HCT116 (cell line): ENCODE measurements around the gene UMAD1. TPM values are rescaled to one million over a fixed set of nuclear protein-coding genes. Genes with fewer than 3 reads are reported as not detected.

Source experiments
- ATAC-seq: fragments of 200-7000 bp; cut with Tn5 transposase; 2 replicates; pipeline ENCODE4 v1.9.1; 2020; ENCODE audit warnings: mild to moderate bottlenecking, moderate library complexity
- BruUV-seq: library from RNA; stranded (reverse); fragments of 400-500 nt; replicated peaks from 2 replicates; lab custom pipeline; 2021; lab: Mats Ljungman, UMichigan
- CTCF ChIA-PET: fragments of 300-600 bp; sonication (Branson Sonifier 250); formaldehyde crosslinking; loops from one replicate; lab custom pipeline; 2021; ENCODE audit warnings: antibody characterized with exemption; lab: Charles Lee
- POLR2A ChIA-PET: fragments of 300-600, 350-600 bp; sonication (Branson Sonifier 250); formaldehyde crosslinking; loops from one replicate; lab custom pipeline; 2021; ENCODE audit warnings: antibody characterized with exemption; lab: Charles Lee
- RAD21 ChIA-PET, 2 experiments: fragments of 300-600 bp; sonication (Branson Sonifier 250); formaldehyde crosslinking; loops; one replicate each; lab custom pipeline; 2023; ENCODE audit warnings: low total read pairs in 2 of 2; ENCODE audit not compliant: uncharacterized antibody in 2 of 2, unreplicated experiment in 2 of 2, low non-redundant PET in 1 of 2; lab: Charles Lee
- DNase-seq: peaks from one replicate; pipeline ENCODE4 v3.0.0-alpha.2; 2010; ENCODE audit warnings: low read depth, low spot score
- H2AFZ ChIP-seq: fragments of 200-600 bp; shearing (Covaris generic), sonication (generic); 2 replicates; pipeline ENCODE4 v1.6.1; 2017; ENCODE audit warnings: low read depth, mixed run types, mixed read lengths, antibody characterized with exemption, low read length; ENCODE audit not compliant: poor library complexity, severe bottlenecking
- H3K27ac ChIP-seq: 2 replicates; pipeline ENCODE4 v1.5.1; 2012; ENCODE audit warnings: low read depth, low read length
- H3K27me3 ChIP-seq: fragments of 200-600 bp; sonication (generic); 2 replicates; pipeline ENCODE4 v1.6.1; 2016; ENCODE audit warnings: mixed run types, low read length, mixed read lengths; ENCODE audit not compliant: insufficient read depth
- H3K36me3 ChIP-seq, 2 experiments: fragments of 200-500 bp in 1 of 2; fragments of 200-600 bp in 1 of 2; sonication (Bioruptor generic) in 1 of 2; sonication (generic) in 1 of 2; 2 replicates each; pipeline versions ENCODE4 v1.5.1 to v1.6.1; 2014 to 2016; ENCODE audit warnings: low read length in 2 of 2, inconsistent platforms in 1 of 2, mixed read lengths in 1 of 2, mixed run types in 1 of 2; ENCODE audit not compliant: insufficient read depth in 2 of 2, control insufficient read depth in 1 of 2
- H3K4me1 ChIP-seq, 2 experiments: fragments of 200-600 bp in 1 of 2; sonication (generic) in 1 of 2; 2 replicates each; pipeline versions ENCODE4 v1.5.1 to v1.6.1; 2012 to 2017; ENCODE audit warnings: low read length in 2 of 2, inconsistent platforms in 1 of 2, mild to moderate bottlenecking in 1 of 2, mixed read lengths in 1 of 2, mixed run types in 1 of 2, moderate library complexity in 1 of 2; ENCODE audit not compliant: insufficient read depth in 2 of 2, control insufficient read depth in 1 of 2
- H3K4me2 ChIP-seq: fragments of 200-600 bp; sonication (generic); 2 replicates; pipeline ENCODE4 v1.6.1; 2017; ENCODE audit warnings: mixed run types, low read length, mixed read lengths
- H3K4me3 ChIP-seq, 2 experiments: fragments of 200-600 bp in 1 of 2; sonication (generic) in 1 of 2; replicated peaks in 1 of 2; 2 replicates each; pipeline ENCODE4 v1.5.1; 2011 to 2016; ENCODE audit warnings: low read length in 2 of 2, control low read depth in 1 of 2, low read depth in 1 of 2, mild to moderate bottlenecking in 1 of 2, mixed read lengths in 1 of 2, mixed run types in 1 of 2
- H3K79me2 ChIP-seq: fragments of 200-600 bp; sonication (generic); 2 replicates; pipeline ENCODE4 v1.6.1; 2017; ENCODE audit warnings: mild to moderate bottlenecking, mixed run types, low read length, moderate library complexity, mixed read lengths; ENCODE audit not compliant: insufficient read depth
- H3K9ac ChIP-seq: fragments of 200-600 bp; sonication (generic); 2 replicates; pipeline ENCODE4 v1.6.1; 2016; ENCODE audit warnings: low read length, mixed read lengths
- H3K9me2 ChIP-seq: fragments of 200-600 bp; sonication (generic), shearing (Covaris generic); 2 replicates; pipeline ENCODE4 v1.6.1; 2017; ENCODE audit warnings: mixed run types, mild to moderate bottlenecking, moderate library complexity; ENCODE audit not compliant: insufficient read depth
- H3K9me3 ChIP-seq, 2 experiments: fragments of 200-500 bp in 1 of 2; fragments of 200-600 bp in 1 of 2; sonication (Bioruptor generic) in 1 of 2; sonication (generic) in 1 of 2; 2 replicates each; pipeline ENCODE4 v1.6.1; 2014 to 2017; ENCODE audit warnings: low read length in 2 of 2, mixed read lengths in 2 of 2, inconsistent platforms in 1 of 2, low read depth in 1 of 2, mild to moderate bottlenecking in 1 of 2, mixed run types in 1 of 2, moderate library complexity in 1 of 2; ENCODE audit not compliant: control insufficient read depth in 1 of 2, insufficient read depth in 1 of 2
- H4K20me1 ChIP-seq: fragments of 200-600 bp; sonication (generic), shearing (Covaris generic); 2 replicates; pipeline ENCODE4 v1.6.1; 2017; ENCODE audit warnings: mixed run types, mild to moderate bottlenecking, moderate library complexity; ENCODE audit not compliant: insufficient read depth
- ATF3 ChIP-seq: IDR thresholded peaks from 2 replicates; pipeline ENCODE4 v1.6.1; 2012
- EZH2 ChIP-seq: fragments of 200-600 bp; sonication (generic); IDR thresholded peaks from 2 replicates; pipeline ENCODE4 v1.6.1; 2017; ENCODE audit warnings: antibody characterized with exemption, mixed run types
- EZH2phosphoT487 ChIP-seq: fragments of 200-600 bp; IDR thresholded peaks from 2 replicates; pipeline ENCODE4 v1.6.1; 2018; ENCODE audit warnings: antibody characterized with exemption, borderline replicate concordance
- JUND ChIP-seq: IDR thresholded peaks from 2 replicates; pipeline ENCODE4 v1.6.1; 2012
- POLR2AphosphoS5 ChIP-seq: IDR thresholded peaks from 2 replicates; pipeline ENCODE4 v1.6.1; 2011; ENCODE audit warnings: mild to moderate bottlenecking, low read depth, low read length, moderate library complexity
- RAD21 ChIP-seq: IDR thresholded peaks from 2 replicates; pipeline ENCODE4 v1.6.1; 2012; ENCODE audit warnings: low read depth, mild to moderate bottlenecking
- REST ChIP-seq: IDR thresholded peaks from 2 replicates; pipeline ENCODE4 v1.6.1; 2012; ENCODE audit warnings: low read depth
- SP1 ChIP-seq: IDR thresholded peaks from 2 replicates; pipeline ENCODE4 v1.6.1; 2012; ENCODE audit warnings: low read depth
- TCF7L2 ChIP-seq: IDR thresholded peaks from 2 replicates; pipeline ENCODE4 v1.7.0; 2011; ENCODE audit warnings: borderline replicate concordance, inconsistent platforms; ENCODE audit not compliant: insufficient read depth, insufficient read length; ENCODE audit errors: extremely low read depth
- ZNF274 ChIP-seq: fragments of 200-500 bp; sonication (Bioruptor generic); IDR thresholded peaks from 2 replicates; pipeline ENCODE4 v1.6.1; 2014; ENCODE audit warnings: mild to moderate bottlenecking, low read depth, low read length, inconsistent platforms
- intact Hi-C: fragments of 100-400 bp; cut with micrococcal nuclease; formaldehyde crosslinking; loops from 2 replicates; pipeline ENCODE4 v1.10.0; 2022
- total RNA-seq: library from RNA; stranded (reverse); gene quantifications from one replicate; pipeline ENCODE4 v1.2.1, GENCODE V29; 2021; ENCODE audit not compliant: unreplicated experiment
- TF ChIP-seq, protein P1 (sequence below), 3 experiments: fragments of 200-600 bp in 1 of 3; sonication (generic) in 1 of 3; IDR thresholded peaks in 2 of 3; conservative IDR thresholded peaks in 1 of 3; 2 replicates each; pipeline ENCODE4 v1.5.1; 2012 to 2017; ENCODE audit warnings: low read depth in 2 of 3, low read length in 2 of 3, antibody characterized with exemption in 1 of 3, borderline replicate concordance in 1 of 3, control low read depth in 1 of 3, mild to moderate bottlenecking in 1 of 3, mixed read lengths in 1 of 3, mixed run types in 1 of 3, moderate library complexity in 1 of 3; ENCODE audit not compliant: insufficient read depth in 1 of 3

The UMAD1 gene
- total RNA-seq, 1 experiment from 2014 or later, result 12.7 TPM

GRCh38 chr7:7764520-7765396 is 124.2 kb downstream of the UMAD1 start:
- ChIA-PET CTCF (interaction anchor here (1.0 kb wide), 1 partner anchor 83 kb away, joined by 5 read pairs; no protein-coding TSS in a partner anchor), POLR2A (no interaction called here), RAD21 (no interaction called here)
- H4K20me1 ChIP-seq, result no peaks in the 10 kb centered on the region
- BruUV-seq, result no TSS peak
- no peaks in the 10 kb centered on the region for H3K9me3 ChIP-seq
- ATAC-seq, result no peak
- no peak overlapping the region for H3K4me2 ChIP-seq
- H3K36me3 ChIP-seq, result no peaks in the 10 kb centered on the region
- no peaks in the 10 kb centered on the region for H3K9me2 ChIP-seq
- H3K4me3 ChIP-seq, result no peak overlapping the region
- TF ChIP-seq JUND, result no peak
- TF ChIP-seq, protein P1, sequence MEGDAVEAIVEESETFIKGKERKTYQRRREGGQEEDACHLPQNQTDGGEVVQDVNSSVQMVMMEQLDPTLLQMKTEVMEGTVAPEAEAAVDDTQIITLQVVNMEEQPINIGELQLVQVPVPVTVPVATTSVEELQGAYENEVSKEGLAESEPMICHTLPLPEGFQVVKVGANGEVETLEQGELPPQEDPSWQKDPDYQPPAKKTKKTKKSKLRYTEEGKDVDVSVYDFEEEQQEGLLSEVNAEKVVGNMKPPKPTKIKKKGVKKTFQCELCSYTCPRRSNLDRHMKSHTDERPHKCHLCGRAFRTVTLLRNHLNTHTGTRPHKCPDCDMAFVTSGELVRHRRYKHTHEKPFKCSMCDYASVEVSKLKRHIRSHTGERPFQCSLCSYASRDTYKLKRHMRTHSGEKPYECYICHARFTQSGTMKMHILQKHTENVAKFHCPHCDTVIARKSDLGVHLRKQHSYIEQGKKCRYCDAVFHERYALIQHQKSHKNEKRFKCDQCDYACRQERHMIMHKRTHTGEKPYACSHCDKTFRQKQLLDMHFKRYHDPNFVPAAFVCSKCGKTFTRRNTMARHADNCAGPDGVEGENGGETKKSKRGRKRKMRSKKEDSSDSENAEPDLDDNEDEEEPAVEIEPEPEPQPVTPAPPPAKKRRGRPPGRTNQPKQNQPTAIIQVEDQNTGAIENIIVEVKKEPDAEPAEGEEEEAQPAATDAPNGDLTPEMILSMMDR (IDR thresholded peaks at IDR 0.05 in 2 of 3, conservative IDR thresholded peaks at IDR 0.05 in 1 of 3; ENCODE audit: borderline replicate concordance in 1 of 3, insufficient read depth in 1 of 3, low read depth in 2 of 3, low read length in 2 of 3), result peak in 1 of 3 experiments; percentile 28; a peak in 1 of 6 replicates
- TF ChIP-seq, all 23 proteins: peak for 1
- Histone ChIP-seq H3K4me1 (no peaks in the 10 kb centered on the region), H2AFZ (no peak overlapping the region), H3K9ac (no peak overlapping the region), H3K79me2 (no peaks in the 10 kb centered on the region), H3K27ac (no peak overlapping the region), H3K27me3 (no peaks in the 10 kb centered on the region)
- no peak for DNase-seq
- intact Hi-C loops, result loop anchor here (5.0 to 10.0 kb wide), 3 partner anchors 340 to 533 kb away; no protein-coding TSS in a partner anchor

DNA sequence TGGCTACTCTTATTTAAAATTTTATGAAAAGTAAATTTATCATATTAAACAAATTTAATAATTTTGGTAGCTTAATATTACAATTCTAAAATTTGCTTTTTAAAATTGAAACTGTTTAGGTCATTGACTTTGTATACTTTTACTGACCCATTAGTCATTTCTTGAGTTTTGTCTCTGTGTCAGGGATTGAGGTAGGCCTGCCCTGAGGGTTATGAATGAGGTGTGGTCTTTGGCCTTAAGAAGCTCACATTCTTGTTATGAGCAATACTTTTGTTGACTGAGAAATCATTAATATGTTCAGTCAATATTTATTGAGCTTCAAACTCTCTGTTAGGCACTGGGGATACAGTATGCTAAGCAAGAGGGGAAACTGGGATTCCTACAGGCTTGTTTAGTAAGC is 124.9 kb downstream of the UMAD1 start:
- H3K4me2 ChIP-seq, result no peak overlapping the region
- H3K79me2 ChIP-seq, result no peaks in the 10 kb centered on the region
- H2AFZ ChIP-seq, result no peak overlapping the region
- no peak overlapping the region for H3K27ac ChIP-seq
- H3K4me3 ChIP-seq, result no peak overlapping the region
- no peaks in the 10 kb centered on the region for H3K9me2 ChIP-seq
- RAD21 ChIA-PET, result no interaction called here
- intact Hi-C loops, result loop anchor here (10.0 kb wide), 2 partner anchors 341 to 449 kb away; no protein-coding TSS in a partner anchor
- POLR2A ChIA-PET, result no interaction called here
- no TSS peak for BruUV-seq
- H4K20me1 ChIP-seq, result no peaks in the 10 kb centered on the region
- CTCF ChIA-PET, result interaction anchor here (1.0 kb wide), 1 partner anchor 84 kb away, joined by 5 read pairs; no protein-coding TSS in a partner anchor
- no peaks in the 10 kb centered on the region for H3K4me1 ChIP-seq
- H3K27me3 ChIP-seq, result no peaks in the 10 kb centered on the region
- DNase-seq (no peak), ATAC-seq (no peak)
- no peak for TF ChIP-seq REST
- no peak for TF ChIP-seq SP1
- no peak for TF ChIP-seq POLR2AphosphoS5
- no peak for TF ChIP-seq EZH2phosphoT487
- no peak for TF ChIP-seq ATF3
- TF ChIP-seq TCF7L2, result no peak
- no peak for TF ChIP-seq EZH2
- TF ChIP-seq ZNF274, result no peak
- no peak for TF ChIP-seq RAD21
- TF ChIP-seq JUND, result no peak
- no peaks in the 10 kb centered on the region for H3K9me3 ChIP-seq
- H3K9ac ChIP-seq, result no peak overlapping the region
- H3K36me3 ChIP-seq, result no peaks in the 10 kb centered on the region
